ENCODE measurements around the gene PRDX5. TPM values are rescaled to one million over a fixed set of nuclear protein-coding genes. Genes with fewer than 3 reads are reported as not detected.

Gene PRDX5
- total RNA-seq, 1 donor from 2014 or later: 153 TPM

- H3K27me3 ChIP-seq: no peaks in the 10 kb centered on the region
- no peak overlapping the region for H3K27ac ChIP-seq
- no peaks in the 10 kb centered on the region for H3K9me3 ChIP-seq
- no peak for TF ChIP-seq CTCF (IDR thresholded peaks at IDR 0.05)
- intact Hi-C loops (cut with DNase I): loop anchor here (10.0 kb wide), 1 partner anchor 344 kb away; no protein-coding TSS in a partner anchor
- no peak overlapping the region for H3K4me3 ChIP-seq
- H3K4me1 ChIP-seq: no peaks in the 10 kb centered on the region
- no peak for DNase-seq (ENCODE audit: low spot score in 2 of 2)
- peaks cover 45 to 49% of the 10 kb centered on the region in 2 donors for H3K36me3 ChIP-seq
These were observed 53.3 kb downstream of the PRDX5 start for GRCh38 chr11:64371201-64371600.

Other genes starting within 250 kb of the PRDX5 start
- 26.5 TPM for gene MACROD1, start 152.0 kb upstream of the PRDX5 start, total RNA-seq
- 77.7 TPM for gene STIP1, start 131.9 kb upstream of the PRDX5 start, total RNA-seq
- gene FERMT3, start 111.4 kb upstream of the PRDX5 start, total RNA-seq: 55.2 TPM
- gene TRPT1, start 91.9 kb upstream of the PRDX5 start, total RNA-seq: 224 TPM
- gene NUDT22, start 91.8 kb upstream of the PRDX5 start, total RNA-seq: 158 TPM
- 43.1 TPM for gene DNAJC4, start 87.6 kb upstream of the PRDX5 start, total RNA-seq
- 188 TPM for gene VEGFB, start 83.5 kb upstream of the PRDX5 start, total RNA-seq
- 17.7 TPM for gene FKBP2, start 77.0 kb upstream of the PRDX5 start, total RNA-seq
- gene PPP1R14B, start 71.2 kb upstream of the PRDX5 start, total RNA-seq: 85.7 TPM
- 54.0 TPM for gene PLCB3, start 66.6 kb upstream of the PRDX5 start, total RNA-seq
- gene BAD, start 33.5 kb upstream of the PRDX5 start, total RNA-seq: 175 TPM
- 3.9 TPM for gene GPR137, start 32.3 kb upstream of the PRDX5 start, total RNA-seq
- not detected for gene KCNK4, start 26.8 kb upstream of the PRDX5 start, total RNA-seq
- not detected for gene CATSPERZ, start 17.8 kb upstream of the PRDX5 start, total RNA-seq
- 53.4 TPM for gene ESRRA, start 12.6 kb upstream of the PRDX5 start, total RNA-seq
- 384 TPM for gene TRMT112, start 562 bp upstream of the PRDX5 start, total RNA-seq
- 5.1 TPM for gene CCDC88B, start 22.1 kb downstream of the PRDX5 start, total RNA-seq
- 81.5 TPM for gene RPS6KA4, start 41.0 kb downstream of the PRDX5 start, total RNA-seq
- not detected for gene SLC22A11, start 237.8 kb downstream of the PRDX5 start, total RNA-seq

Measured in ascending aorta (tissue), 2 donors.